Kidney epithelial cell (primary cell): Measurements from ENCODE around the gene STARD3NL. TPM values are rescaled to one million over a fixed set of nuclear protein-coding genes. Genes with fewer than 3 reads are reported as not detected.
A peak's percentile ranks its signal among the peaks of the same experiment; 100 is the strongest.

Source experiments
- DNase-seq: peaks from one replicate; pipeline ENCODE4 v3.0.0-alpha.2; 2010; ENCODE audit warnings: low read depth
- H3K27me3 ChIP-seq: 2 replicates; pipeline ENCODE4 v1.6.0; 2011; ENCODE audit warnings: low read length; ENCODE audit not compliant: control insufficient read depth, insufficient read depth
- H3K36me3 ChIP-seq: 2 replicates; pipeline ENCODE4 v1.5.1; 2011; ENCODE audit warnings: low read length; ENCODE audit not compliant: control insufficient read depth, insufficient read depth
- H3K4me3 ChIP-seq: 2 replicates; pipeline ENCODE4 v1.5.1; 2011; ENCODE audit warnings: low read depth, mild to moderate bottlenecking, control low read depth, low read length
- CTCF ChIP-seq: IDR thresholded peaks from 2 replicates; pipeline ENCODE4 v1.5.1; 2011; ENCODE audit warnings: mild to moderate bottlenecking, moderate library complexity, low read length, control low read depth, inconsistent platforms; ENCODE audit not compliant: insufficient read depth, poor library complexity, severe bottlenecking
- total RNA-seq: library from RNA; depleted of rRNA; stranded (reverse); fragments of >200 nt; gene quantifications from 2 replicates; pipeline ENCODE4 v1.2.3, GENCODE V29; 2015

The STARD3NL gene
- total RNA-seq, result 66.8 and 68.7 TPM in 2 replicates

GRCh38 chr7:38178004-38178694 lies at the start of gene STARD3NL:
Gene STARD3NL, plus strand, starts transcription at chr7:38178245. Its CDS starts 29,260 bp downstream, at chr7:38207505.
- TF ChIP-seq CTCF, result no peak
- Histone ChIP-seq H3K27me3 (no peaks in the 10 kb centered on the region), H3K4me3 (peak within 1 kb of the TSS; percentile 82), H3K36me3 (no peaks in the 10 kb centered on the region)
- DNase-seq, result peak; percentile 100

- H3K4me3 ChIP-seq, result no peak overlapping the region
- H3K27me3 ChIP-seq, result no peaks in the 10 kb centered on the region
- TF ChIP-seq CTCF, result no peak
- no peaks in the 10 kb centered on the region for H3K36me3 ChIP-seq
- DNase-seq, result no peak
Observed at GRCh38 chr7:38129162-38129561, 48.9 kb upstream of the STARD3NL start.

- TF ChIP-seq CTCF, result no peak
- no peaks in the 10 kb centered on the region for H3K36me3 ChIP-seq
- DNase-seq, result no peak
Observed at GRCh38 chr7:38129579-38129978, 48.5 kb upstream of the STARD3NL start.

GRCh38 chr7:38138171-38138570 lies 39.9 kb upstream of the STARD3NL start:
- H3K36me3 ChIP-seq, result no peaks in the 10 kb centered on the region
- DNase-seq, result no peak
- no peak for TF ChIP-seq CTCF
- H3K4me3 ChIP-seq, result no peak overlapping the region
- no peaks in the 10 kb centered on the region for H3K27me3 ChIP-seq

More at GRCh38 chr7:38129579-38129978, 48.5 kb upstream of the STARD3NL start:
- no peaks in the 10 kb centered on the region for H3K27me3 ChIP-seq
- no peak overlapping the region for H3K4me3 ChIP-seq

- H3K27me3 ChIP-seq, result no peaks in the 10 kb centered on the region
- no peak overlapping the region for H3K4me3 ChIP-seq
- TF ChIP-seq CTCF, result no peak
- DNase-seq, result no peak
- H3K36me3 ChIP-seq, result no peaks in the 10 kb centered on the region
Observed at GRCh38 chr7:38141187-38141586, 36.9 kb upstream of the STARD3NL start.

GRCh38 chr7:38142736-38143135 lies 35.3 kb upstream of the STARD3NL start:
- no peak for DNase-seq
- no peak for TF ChIP-seq CTCF
- H3K36me3 ChIP-seq, result no peaks in the 10 kb centered on the region
- H3K4me3 ChIP-seq, result no peak overlapping the region
- H3K27me3 ChIP-seq, result no peaks in the 10 kb centered on the region
